ENCODE data around the gene MYH14.

The MYH14 gene

GRCh38 chr19:50248826-50249225 lies 45.4 kb downstream of the MYH14 start:
- H3K4me2 ChIP-seq (ENCODE audit: low read length) = no peak overlapping the region
- H3K36me3 ChIP-seq (ENCODE audit: insufficient read depth, low read length) = no peaks in the 10 kb centered on the region

GRCh38 chr19:50249636-50250035 lies 46.2 kb downstream of the MYH14 start:
- Histone ChIP-seq H3K9ac (ENCODE audit: low read depth, low read length) (no peak overlapping the region), H3K4me1 (ENCODE audit: control insufficient read depth, insufficient read depth, low read length) (no peaks in the 10 kb centered on the region), H3K4me2 (ENCODE audit: low read length) (no peak overlapping the region), H3K9me3 (replicated peaks; ENCODE audit: low read length) (peaks cover 9% of the 10 kb centered on the region), H3K27me3 (ENCODE audit: control insufficient read depth, insufficient read depth, low read length) (no peaks in the 10 kb centered on the region), H3K36me3 (ENCODE audit: insufficient read depth, low read length) (no peaks in the 10 kb centered on the region), H3K4me3 (ENCODE audit: low read length) (no peak overlapping the region)

More at GRCh38 chr19:50248826-50249225, 45.4 kb downstream of the MYH14 start:
- no peaks in the 10 kb centered on the region for H3K27me3 ChIP-seq (ENCODE audit: control insufficient read depth, insufficient read depth, low read length)
- H3K4me1 ChIP-seq (ENCODE audit: control insufficient read depth, insufficient read depth, low read length) = no peaks in the 10 kb centered on the region
- no peak overlapping the region for H3K9ac ChIP-seq (ENCODE audit: low read depth, low read length)
- peaks cover 9% of the 10 kb centered on the region for H3K9me3 ChIP-seq (replicated peaks; ENCODE audit: low read length)
- no peak overlapping the region for H3K4me3 ChIP-seq (ENCODE audit: low read length)

GRCh38 chr19:50250450-50251136 lies 47.2 kb downstream of the MYH14 start:
- no peak overlapping the region for H3K4me2 ChIP-seq (ENCODE audit: low read length)
- peaks cover 9% of the 10 kb centered on the region for H3K9me3 ChIP-seq (replicated peaks; ENCODE audit: low read length)
- no peaks in the 10 kb centered on the region for H3K36me3 ChIP-seq (ENCODE audit: insufficient read depth, low read length)
- H3K27me3 ChIP-seq (ENCODE audit: control insufficient read depth, insufficient read depth, low read length) = no peaks in the 10 kb centered on the region
- H3K4me1 ChIP-seq (ENCODE audit: control insufficient read depth, insufficient read depth, low read length) = no peaks in the 10 kb centered on the region
- H3K9ac ChIP-seq (ENCODE audit: low read depth, low read length) = no peak overlapping the region
- no peak overlapping the region for H3K4me3 ChIP-seq (ENCODE audit: low read length)

- Histone ChIP-seq H3K9ac (ENCODE audit: low read depth, low read length) (no peak overlapping the region), H3K9me3 (replicated peaks; ENCODE audit: low read length) (peaks cover 15% of the 10 kb centered on the region), H3K27me3 (ENCODE audit: control insufficient read depth, insufficient read depth, low read length) (no peaks in the 10 kb centered on the region), H3K4me1 (ENCODE audit: control insufficient read depth, insufficient read depth, low read length) (no peaks in the 10 kb centered on the region), H3K36me3 (ENCODE audit: insufficient read depth, low read length) (no peaks in the 10 kb centered on the region), H3K4me2 (ENCODE audit: low read length) (no peak overlapping the region), H3K4me3 (ENCODE audit: low read length) (no peak overlapping the region)
Observed at GRCh38 chr19:50252111-50252886, 48.9 kb downstream of the MYH14 start.

- H3K9ac ChIP-seq (ENCODE audit: low read depth, low read length) = no peak overlapping the region
- no peaks in the 10 kb centered on the region for H3K4me1 ChIP-seq (ENCODE audit: control insufficient read depth, insufficient read depth, low read length)
- no peak overlapping the region for H3K4me3 ChIP-seq (ENCODE audit: low read length)
- no peaks in the 10 kb centered on the region for H3K36me3 ChIP-seq (ENCODE audit: insufficient read depth, low read length)
- H3K4me2 ChIP-seq (ENCODE audit: low read length) = no peak overlapping the region
- H3K27me3 ChIP-seq (ENCODE audit: control insufficient read depth, insufficient read depth, low read length) = no peaks in the 10 kb centered on the region
- peaks cover 16% of the 10 kb centered on the region for H3K9me3 ChIP-seq (replicated peaks; ENCODE audit: low read length)
Observed at GRCh38 chr19:50252887-50253268, 49.5 kb downstream of the MYH14 start.

- Histone ChIP-seq H3K4me1 (ENCODE audit: control insufficient read depth, insufficient read depth, low read length) (no peaks in the 10 kb centered on the region), H3K27me3 (ENCODE audit: control insufficient read depth, insufficient read depth, low read length) (no peaks in the 10 kb centered on the region), H3K4me2 (ENCODE audit: low read length) (no peak overlapping the region), H3K4me3 (ENCODE audit: low read length) (no peak overlapping the region), H3K36me3 (ENCODE audit: insufficient read depth, low read length) (no peaks in the 10 kb centered on the region), H3K9me3 (replicated peaks; ENCODE audit: low read length) (peaks cover 20% of the 10 kb centered on the region), H3K9ac (ENCODE audit: low read depth, low read length) (no peak overlapping the region)
Observed at GRCh38 chr19:50255115-50255514, 51.7 kb downstream of the MYH14 start.

GRCh38 chr19:50257141-50257540 lies 53.7 kb downstream of the MYH14 start:
- peaks cover 19% of the 10 kb centered on the region for H3K9me3 ChIP-seq (replicated peaks; ENCODE audit: low read length)
- H3K27me3 ChIP-seq (ENCODE audit: control insufficient read depth, insufficient read depth, low read length) = no peaks in the 10 kb centered on the region
- no peak overlapping the region for H3K4me3 ChIP-seq (ENCODE audit: low read length)
- no peak overlapping the region for H3K9ac ChIP-seq (ENCODE audit: low read depth, low read length)
- no peaks in the 10 kb centered on the region for H3K4me1 ChIP-seq (ENCODE audit: control insufficient read depth, insufficient read depth, low read length)
- no peaks in the 10 kb centered on the region for H3K36me3 ChIP-seq (ENCODE audit: insufficient read depth, low read length)
- no peak overlapping the region for H3K4me2 ChIP-seq (ENCODE audit: low read length)

GRCh38 chr19:50258918-50259372 lies 55.5 kb downstream of the MYH14 start:
- Histone ChIP-seq H3K4me1 (ENCODE audit: control insufficient read depth, insufficient read depth, low read length) (no peaks in the 10 kb centered on the region), H3K9me3 (replicated peaks; ENCODE audit: low read length) (peaks cover 13% of the 10 kb centered on the region), H3K36me3 (ENCODE audit: insufficient read depth, low read length) (no peaks in the 10 kb centered on the region), H3K4me3 (ENCODE audit: low read length) (no peak overlapping the region), H3K4me2 (ENCODE audit: low read length) (no peak overlapping the region), H3K27me3 (ENCODE audit: control insufficient read depth, insufficient read depth, low read length) (no peaks in the 10 kb centered on the region), H3K9ac (ENCODE audit: low read depth, low read length) (no peak overlapping the region)

- H3K36me3 ChIP-seq (ENCODE audit: insufficient read depth, low read length) = no peaks in the 10 kb centered on the region
- H3K9me3 ChIP-seq (replicated peaks; ENCODE audit: low read length) = peaks cover 13% of the 10 kb centered on the region
- H3K27me3 ChIP-seq (ENCODE audit: control insufficient read depth, insufficient read depth, low read length) = no peaks in the 10 kb centered on the region
- H3K4me3 ChIP-seq (ENCODE audit: low read length) = no peak overlapping the region
- no peak overlapping the region for H3K9ac ChIP-seq (ENCODE audit: low read depth, low read length)
- H3K4me2 ChIP-seq (ENCODE audit: low read length) = no peak overlapping the region
- H3K4me1 ChIP-seq (ENCODE audit: control insufficient read depth, insufficient read depth, low read length) = no peaks in the 10 kb centered on the region
Observed at GRCh38 chr19:50261446-50261970, 58.1 kb downstream of the MYH14 start.

GRCh38 chr19:50263176-50263575 lies 59.8 kb downstream of the MYH14 start:
- Histone ChIP-seq H3K4me1 (ENCODE audit: control insufficient read depth, insufficient read depth, low read length) (no peaks in the 10 kb centered on the region), H3K4me2 (ENCODE audit: low read length) (no peak overlapping the region), H3K36me3 (ENCODE audit: insufficient read depth, low read length) (no peaks in the 10 kb centered on the region), H3K9ac (ENCODE audit: low read depth, low read length) (no peak overlapping the region), H3K9me3 (replicated peaks; ENCODE audit: low read length) (peaks cover 9% of the 10 kb centered on the region), H3K4me3 (ENCODE audit: low read length) (no peak overlapping the region), H3K27me3 (ENCODE audit: control insufficient read depth, insufficient read depth, low read length) (no peaks in the 10 kb centered on the region)

GRCh38 chr19:50264483-50265186 lies 61.2 kb downstream of the MYH14 start:
- H3K27me3 ChIP-seq (ENCODE audit: control insufficient read depth, insufficient read depth, low read length) = no peaks in the 10 kb centered on the region
- H3K9me3 ChIP-seq (replicated peaks; ENCODE audit: low read length) = peaks cover 5% of the 10 kb centered on the region

More at GRCh38 chr19:50264483-50265186, 61.2 kb downstream of the MYH14 start:
- H3K4me2 ChIP-seq (ENCODE audit: low read length) = no peak overlapping the region
- H3K9ac ChIP-seq (ENCODE audit: low read depth, low read length) = no peak overlapping the region
- no peaks in the 10 kb centered on the region for H3K36me3 ChIP-seq (ENCODE audit: insufficient read depth, low read length)
- no peak overlapping the region for H3K4me3 ChIP-seq (ENCODE audit: low read length)
- no peaks in the 10 kb centered on the region for H3K4me1 ChIP-seq (ENCODE audit: control insufficient read depth, insufficient read depth, low read length)
